Measurements from ENCODE around the gene CASP8AP2. TPM values are rescaled to one million over a fixed set of nuclear protein-coding genes. Genes with fewer than 3 reads are reported as not detected.

Gene CASP8AP2
- total RNA-seq, 1 experiment from 2014 or later: 27.9 TPM

- TF ChIP-seq ATF2 (CRISPR knock-in tag; IDR thresholded peaks at IDR 0.05; ENCODE audit: borderline replicate concordance, low read depth): no peak
Observed at GRCh38 chr6:89862273-89862672, 32.6 kb downstream of the CASP8AP2 start (continued).

GRCh38 chr6:89862698-89863097 is 33.0 kb downstream of the CASP8AP2 start:
- no peaks in the 10 kb centered on the region for H3K27me3 Mint-ChIP-seq (ENCODE audit: low read depth)
- ATAC-seq: no peak
- ChIA-PET CTCF (no interaction called here), POLR2A (no interaction called here)
- no peak overlapping the region for H3K27ac Mint-ChIP-seq
- H3K9me3 Mint-ChIP-seq: peaks cover 17% of the 10 kb centered on the region
- no peaks in the 10 kb centered on the region for H3K4me1 Mint-ChIP-seq
- peaks cover 82% of the 10 kb centered on the region for H3K36me3 Mint-ChIP-seq
- no peak for DNase-seq (ENCODE audit: low spot score)
- TF ChIP-seq GRHL2 (CRISPR knock-in tag; IDR thresholded peaks at IDR 0.05; ENCODE audit: insufficient replicate concordance, severe bottlenecking): no peak
- no peak for TF ChIP-seq ZNF317 (CRISPR knock-in tag; IDR thresholded peaks at IDR 0.05; ENCODE audit: borderline replicate concordance, low read depth)
- no peak for TF ChIP-seq TCF7 (CRISPR knock-in tag; IDR thresholded peaks at IDR 0.05; ENCODE audit: low read depth)
- TF ChIP-seq AFF4 (CRISPR knock-in tag; IDR thresholded peaks at IDR 0.05; ENCODE audit: borderline replicate concordance): no peak
- TF ChIP-seq HMGA2 (CRISPR knock-in tag; IDR thresholded peaks at IDR 0.05): no peak
- TF ChIP-seq TP53 (CRISPR knock-in tag; IDR thresholded peaks at IDR 0.05): no peak
- no peak for TF ChIP-seq FOXP4 (CRISPR knock-in tag; IDR thresholded peaks at IDR 0.05)
- TF ChIP-seq ETV6 (CRISPR knock-in tag; IDR thresholded peaks at IDR 0.05): no peak
- H3K4me3 Mint-ChIP-seq: no peak overlapping the region

GRCh38 chr6:89866024-89866678 is 36.5 kb downstream of the CASP8AP2 start:
- no peaks in the 10 kb centered on the region for H3K27me3 Mint-ChIP-seq (ENCODE audit: low read depth)
- POLR2A ChIA-PET: no interaction called here
- H3K4me3 Mint-ChIP-seq: no peak overlapping the region
- ATAC-seq (no peak), DNase-seq (ENCODE audit: low spot score) (no peak)
- H3K27ac Mint-ChIP-seq: no peak overlapping the region
- CTCF ChIA-PET: no interaction called here
- H3K4me1 Mint-ChIP-seq: no peaks in the 10 kb centered on the region
- H3K36me3 Mint-ChIP-seq: peaks cover 86% of the 10 kb centered on the region
- H3K9me3 Mint-ChIP-seq: peaks cover 29% of the 10 kb centered on the region
- TF ChIP-seq STAT6 (CRISPR knock-in tag; conservative IDR thresholded peaks at IDR 0.05; ENCODE audit: low read depth) (no peak), MLX (CRISPR knock-in tag; IDR thresholded peaks at IDR 0.05) (no peak), GRHL2 (CRISPR knock-in tag; IDR thresholded peaks at IDR 0.05; ENCODE audit: insufficient replicate concordance, severe bottlenecking) (no peak), ARID4B (CRISPR knock-in tag; IDR thresholded peaks at IDR 0.05; ENCODE audit: borderline replicate concordance) (no peak), ZBTB21 (CRISPR knock-in tag; IDR thresholded peaks at IDR 0.05; ENCODE audit: borderline replicate concordance) (no peak), PRRX2 (CRISPR knock-in tag; IDR thresholded peaks at IDR 0.05) (no peak), NFYB (CRISPR knock-in tag; conservative IDR thresholded peaks at IDR 0.05; ENCODE audit: low read depth) (no peak), SOX15 (CRISPR knock-in tag; IDR thresholded peaks at IDR 0.05) (no peak), NR2C2 (CRISPR knock-in tag; IDR thresholded peaks at IDR 0.05) (no peak), GTF2I (CRISPR knock-in tag; conservative IDR thresholded peaks at IDR 0.05) (no peak)

Measured in WTC11 (cell line).